ENCODE measurements around the gene DIP2C.

DNA sequence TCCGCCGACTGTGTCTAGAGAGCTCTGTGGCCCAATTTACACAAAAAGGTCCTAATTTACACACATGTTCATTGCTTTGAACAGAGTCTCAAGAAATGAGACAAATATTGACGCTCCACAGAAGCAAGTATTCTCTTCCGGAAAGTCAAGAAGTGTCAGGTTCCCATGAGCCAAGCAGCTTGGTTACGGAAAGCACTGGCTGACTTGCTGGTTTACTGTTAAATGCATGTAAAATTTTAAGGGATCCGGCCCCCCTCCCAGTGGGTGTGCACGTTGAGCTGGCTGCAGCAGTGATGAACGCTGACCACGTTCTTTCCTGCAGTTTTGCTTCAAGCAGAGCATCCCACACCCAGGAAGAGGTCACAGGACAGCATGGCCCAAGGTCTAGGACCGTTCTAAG lies 76.8 kb downstream of the DIP2C start:
- TF ChIP-seq, protein P1, sequence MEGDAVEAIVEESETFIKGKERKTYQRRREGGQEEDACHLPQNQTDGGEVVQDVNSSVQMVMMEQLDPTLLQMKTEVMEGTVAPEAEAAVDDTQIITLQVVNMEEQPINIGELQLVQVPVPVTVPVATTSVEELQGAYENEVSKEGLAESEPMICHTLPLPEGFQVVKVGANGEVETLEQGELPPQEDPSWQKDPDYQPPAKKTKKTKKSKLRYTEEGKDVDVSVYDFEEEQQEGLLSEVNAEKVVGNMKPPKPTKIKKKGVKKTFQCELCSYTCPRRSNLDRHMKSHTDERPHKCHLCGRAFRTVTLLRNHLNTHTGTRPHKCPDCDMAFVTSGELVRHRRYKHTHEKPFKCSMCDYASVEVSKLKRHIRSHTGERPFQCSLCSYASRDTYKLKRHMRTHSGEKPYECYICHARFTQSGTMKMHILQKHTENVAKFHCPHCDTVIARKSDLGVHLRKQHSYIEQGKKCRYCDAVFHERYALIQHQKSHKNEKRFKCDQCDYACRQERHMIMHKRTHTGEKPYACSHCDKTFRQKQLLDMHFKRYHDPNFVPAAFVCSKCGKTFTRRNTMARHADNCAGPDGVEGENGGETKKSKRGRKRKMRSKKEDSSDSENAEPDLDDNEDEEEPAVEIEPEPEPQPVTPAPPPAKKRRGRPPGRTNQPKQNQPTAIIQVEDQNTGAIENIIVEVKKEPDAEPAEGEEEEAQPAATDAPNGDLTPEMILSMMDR (conservative IDR thresholded peaks at IDR 0.05), result no peak
- no peak for TF ChIP-seq ZFX (IDR thresholded peaks at IDR 0.05)
